Pancreas (tissue), 10 donors: Measurements from ENCODE around the gene PRKCZ. TPM values are rescaled to one million over a fixed set of nuclear protein-coding genes. Genes with fewer than 3 reads are reported as not detected.

Experiments used
- ATAC-seq, 4 donors: fragments of 200-7000 bp; cut with Tn5 transposase; one replicate each; pipeline versions ENCODE4 v1.8.0 to v1.9.1; 2020; ENCODE audit warnings: mild to moderate bottlenecking in 4 of 4, moderate library complexity in 4 of 4
- DNase-seq, 6 donors: peaks; one replicate each; pipeline ENCODE4 v3.0.0-alpha.2; 2020
- FAIRE-seq: peaks from 2 replicates; lab custom pipeline; 2012; peaks lifted over from hg19 to GRCh38; lab: Jason Lieb, UNC
- H3K27ac ChIP-seq, 4 donors: fragments of 200-600 bp; sonication (generic); 1 replicate in 3 of 4; 2 replicates in 1 of 4; pipeline versions ENCODE4 v1.5.0 to v1.8.0; 2020
- H3K27me3 ChIP-seq, 4 donors: fragments of 200-600 bp; one replicate each; pipeline ENCODE4 v1.8.0; 2021
- H3K36me3 ChIP-seq, 3 donors: fragments of 200-600 bp; sonication (generic) in 1 of 3; one replicate each; pipeline versions ENCODE4 v1.5.0 to v1.8.0; 2020 to 2021
- H3K4me1 ChIP-seq, 3 donors: fragments of 200-600 bp; one replicate each; pipeline ENCODE4 v1.8.0; 2021
- H3K4me3 ChIP-seq, 4 donors: fragments of 200-600 bp; sonication (generic) in 2 of 4; one replicate each; pipeline versions ENCODE4 v1.5.0 to v1.8.0; 2020 to 2021
- H3K9me3 ChIP-seq, 4 donors: fragments of 200-600 bp; one replicate each; pipeline ENCODE4 v1.8.0; 2021
- WGBS, 2 donors: extraction: QIAGEN DNeasy Blood & Tissue Kit; methylation state at CpG; one replicate each; pipeline ENCODE4 v1.1.7; 2013; 5-methylcytosine and 5-hydroxymethylcytosine counted together
- intact Hi-C, 3 donors: fragments of 100-400 bp; cut with DNase I; formaldehyde crosslinking; loops; one replicate each; pipeline versions ENCODE4 v1.11.1 to v1.14.2; 2022
- polyA plus RNA-seq, 2 donors: library from polyadenylated mRNA; stranded (reverse); fragments of 200-250 nt; gene quantifications; one replicate each; pipeline ENCODE4 v1.2.3, GENCODE V29; 2013
- total RNA-seq, 6 donors: library from RNA; stranded (reverse); fragmentation: NEBNext Ultra II Directional in 4 of 6; extraction: Animal tissue kit (Norgen Biotek cat#: 25700) in 4 of 6; gene quantifications; one replicate each; pipeline versions ENCODE4 v1.2.1 to v1.2.4, GENCODE V29; 2021 to 2023
- TF ChIP-seq, protein P1 (sequence below), 4 donors: fragments of 200-600 bp; sonication (generic) in 3 of 4; IDR thresholded peaks; one replicate each; pipeline versions ENCODE4 v1.5.0 to v1.8.0; 2021; ENCODE audit warnings: antibody characterized with exemption in 4 of 4
- donor health status: healthy with polysubstance abuse.
- donor health status: DM: no; HTN: no; CAD: no; lungs with moderate emphysema.
- donor health status: DM: no; HTN: no; CAD: no.
- donor health status: control.
- donor health status: control.
- donor health status: Bipolar disorder and iron deficiency.
- donor health status: DM: yes; HTN: yes; CAD: no.
- donor health status: DM: no; HTN: no; CAD: no.
- donor health status: DM: no; HTN: no; CAD: no.
- donor health status: DM: yes; HTN: yes; CAD: no.

PRKCZ gene
- total and polyA plus RNA-seq, 8 donors = 9.8 to 27.4 (median 17.1) TPM

GRCh38 chr1:2186901-2187300 lies 136.7 kb downstream of the PRKCZ start:
- intact Hi-C loops = no loop called here
- Histone ChIP-seq H3K27ac (no peak overlapping the region), H3K4me3 (no peak overlapping the region), H3K36me3 (no peaks in the 10 kb centered on the region), H3K27me3 (no peaks in the 10 kb centered on the region), H3K9me3 (no peaks in the 10 kb centered on the region), H3K4me1 (peaks cover 0 to 15% (median 3%) of the 10 kb centered on the region in 3 donors)
- ATAC-seq (no peak), FAIRE-seq (no peak), DNase-seq (no peak)
- TF ChIP-seq, protein P1, sequence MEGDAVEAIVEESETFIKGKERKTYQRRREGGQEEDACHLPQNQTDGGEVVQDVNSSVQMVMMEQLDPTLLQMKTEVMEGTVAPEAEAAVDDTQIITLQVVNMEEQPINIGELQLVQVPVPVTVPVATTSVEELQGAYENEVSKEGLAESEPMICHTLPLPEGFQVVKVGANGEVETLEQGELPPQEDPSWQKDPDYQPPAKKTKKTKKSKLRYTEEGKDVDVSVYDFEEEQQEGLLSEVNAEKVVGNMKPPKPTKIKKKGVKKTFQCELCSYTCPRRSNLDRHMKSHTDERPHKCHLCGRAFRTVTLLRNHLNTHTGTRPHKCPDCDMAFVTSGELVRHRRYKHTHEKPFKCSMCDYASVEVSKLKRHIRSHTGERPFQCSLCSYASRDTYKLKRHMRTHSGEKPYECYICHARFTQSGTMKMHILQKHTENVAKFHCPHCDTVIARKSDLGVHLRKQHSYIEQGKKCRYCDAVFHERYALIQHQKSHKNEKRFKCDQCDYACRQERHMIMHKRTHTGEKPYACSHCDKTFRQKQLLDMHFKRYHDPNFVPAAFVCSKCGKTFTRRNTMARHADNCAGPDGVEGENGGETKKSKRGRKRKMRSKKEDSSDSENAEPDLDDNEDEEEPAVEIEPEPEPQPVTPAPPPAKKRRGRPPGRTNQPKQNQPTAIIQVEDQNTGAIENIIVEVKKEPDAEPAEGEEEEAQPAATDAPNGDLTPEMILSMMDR (IDR thresholded peaks at IDR 0.05) = no peak
- 87 to 92% methylated on average over 9 of the region's 9 CpGs for WGBS, 2 donors

DNA sequence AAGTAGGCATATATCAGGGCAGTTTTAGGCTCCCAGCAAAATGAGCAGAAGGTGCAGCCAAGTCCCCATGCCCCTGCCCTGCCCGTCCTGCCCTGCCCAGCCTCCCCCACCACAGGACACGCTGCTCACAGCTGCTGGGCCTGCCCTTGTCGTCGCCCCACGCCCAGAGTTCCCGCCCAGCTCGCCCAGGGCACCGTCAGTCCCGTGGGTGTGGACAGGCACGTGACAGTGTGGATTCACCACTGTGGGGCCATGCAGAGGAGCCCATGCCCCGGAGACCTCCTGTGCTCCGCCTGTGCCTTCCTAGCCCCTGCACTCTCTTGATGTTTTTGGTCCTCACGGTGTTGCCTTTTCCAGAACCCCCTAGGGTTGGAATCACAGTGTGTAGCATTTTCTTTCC lies 137.4 kb downstream of the PRKCZ start:
- Histone ChIP-seq H3K27me3 (no peaks in the 10 kb centered on the region), H3K9me3 (no peaks in the 10 kb centered on the region), H3K36me3 (no peaks in the 10 kb centered on the region), H3K4me1 (peaks cover 0 to 21% (median 6%) of the 10 kb centered on the region in 3 donors), H3K4me3 (no peak overlapping the region), H3K27ac (no peak overlapping the region)
- intact Hi-C loops = no loop called here
- FAIRE-seq (no peak), DNase-seq (no peak), ATAC-seq (no peak)
- WGBS, 2 donors = 87 to 88% methylated on average over 13 of the region's 13 CpGs
- TF ChIP-seq, protein P1 (IDR thresholded peaks at IDR 0.05) = no peak

DNA sequence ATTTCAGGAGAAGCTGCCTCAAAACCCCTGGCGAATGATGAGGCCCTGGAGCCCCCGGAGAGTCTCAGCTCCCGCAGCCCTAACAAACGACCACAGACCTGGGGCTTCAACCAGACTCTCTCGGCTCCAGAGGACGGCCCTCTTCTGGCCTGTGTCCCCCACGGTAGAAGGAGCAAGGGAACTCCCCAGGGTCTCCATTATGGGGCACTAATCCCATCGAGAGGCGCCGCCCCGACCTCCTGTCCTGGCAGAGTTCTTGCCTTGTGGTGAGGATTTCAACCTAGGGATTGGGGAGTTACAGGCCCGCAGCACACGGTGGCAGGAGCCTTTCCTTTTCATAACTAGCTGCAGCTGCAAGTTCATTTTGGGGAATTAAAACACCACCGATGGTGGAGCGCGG lies 138.1 kb downstream of the PRKCZ start:
- Histone ChIP-seq H3K4me1 (peaks cover 0 to 21% (median 6%) of the 10 kb centered on the region in 3 donors), H3K27ac (no peak overlapping the region), H3K4me3 (no peak overlapping the region), H3K27me3 (no peaks in the 10 kb centered on the region), H3K36me3 (no peaks in the 10 kb centered on the region), H3K9me3 (no peaks in the 10 kb centered on the region)
- no peak for FAIRE-seq
- ATAC-seq = no peak
- no peak for DNase-seq
- WGBS, 2 donors = 92 to 93% methylated on average over 16 of the region's 16 CpGs
- TF ChIP-seq, protein P1 (IDR thresholded peaks at IDR 0.05) = no peak
- intact Hi-C loops = no loop called here

- TF ChIP-seq, protein P1 (IDR thresholded peaks at IDR 0.05) = no peak
- peak; percentile 93 to 99 (median 97) for DNase-seq
- ATAC-seq = peak; percentile 84 to 94 (median 92)
- no peak for FAIRE-seq
- H3K36me3 ChIP-seq = no peaks in the 10 kb centered on the region
- H3K4me3 ChIP-seq = peak overlapping the region; percentile 36 to 61 (median 50)
- WGBS, 2 donors = 2 to 3% methylated on average over 63 to 65 of the region's 65 CpGs
- peaks cover 0 to 27% (median 6%) of the 10 kb centered on the region in 3 donors for H3K4me1 ChIP-seq
- H3K27me3 ChIP-seq = no peaks in the 10 kb centered on the region
- peak overlapping the region; percentile 81 to 96 (median 94) for H3K27ac ChIP-seq
- intact Hi-C loops = loop anchor here in 2 of 3 donors (10.0 kb wide), 2 partner anchors 185 to 425 kb away; no protein-coding TSS in a partner anchor
- H3K9me3 ChIP-seq = no peaks in the 10 kb centered on the region
Observed at GRCh38 chr1:2189459-2190425, 139.5 kb downstream of the PRKCZ start.
